ENCODE data around the gene YBX1. TPM values are rescaled to one million over a fixed set of nuclear protein-coding genes. Genes with fewer than 3 reads are reported as not detected.
A peak's percentile ranks its signal among the peaks of the same experiment; 100 is the strongest.

Gene YBX1
- 100 to 1,000 TPM; 328 TPM for total RNA-seq
- polyA plus RNA-seq, result 100 to 1,000 TPM in 1 of 2 donors, 10 to 100 TPM in 1; 69.9 to 107 TPM

DNA sequence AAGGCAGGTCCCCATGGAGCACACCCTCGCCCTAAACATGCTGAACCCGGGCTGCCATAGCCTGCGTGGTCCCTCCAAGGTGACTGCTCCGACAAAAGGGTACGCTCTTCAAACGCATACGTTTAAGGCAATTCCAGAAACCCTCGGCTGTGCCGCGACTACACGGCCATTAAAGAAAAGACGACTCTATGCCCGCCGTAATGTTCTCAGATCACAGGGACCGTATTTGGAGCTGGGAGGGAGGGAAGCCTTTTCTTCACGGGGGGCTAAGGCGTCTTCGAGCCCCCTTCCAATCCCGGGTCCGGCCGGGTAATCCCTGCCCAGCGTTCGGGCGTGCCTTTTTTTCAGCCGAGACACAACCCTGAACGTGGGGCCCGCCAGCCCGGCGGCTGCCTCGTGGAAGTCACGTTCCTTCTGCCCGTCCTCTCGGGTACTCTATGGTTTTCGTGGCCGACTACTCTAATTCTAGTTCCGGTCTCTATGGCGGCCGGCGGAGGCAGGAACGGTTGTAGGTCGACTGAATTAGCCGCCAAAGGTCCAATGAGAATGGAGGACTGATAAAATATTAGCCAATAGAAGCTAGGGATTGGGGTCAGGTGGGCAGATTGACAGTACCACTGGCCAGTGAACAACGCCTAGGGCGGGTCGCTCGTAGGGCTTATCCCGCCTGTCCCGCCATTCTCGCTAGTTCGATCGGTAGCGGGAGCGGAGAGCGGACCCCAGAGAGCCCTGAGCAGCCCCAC, at the start of gene YBX1:
TSS of gene YBX1 (plus strand) at position 678 of the 743 bp plus-strand sequence. CDS start 148 bp downstream, outside the sequence.
- Histone ChIP-seq H3K27ac (ENCODE audit: low read depth, low read length) (peak within 1 kb of the TSS; percentile 78), H3K4me3 (ENCODE audit: low read length in 2 of 2) (peak within 1 kb of the TSS; percentile 77 to 90), H3K27me3 (ENCODE audit: insufficient read depth, low read length) (no peaks in the 10 kb centered on the region), H3K9me3 (ENCODE audit: control insufficient read depth in 1 of 2, low read length in 2 of 2) (no peaks in the 10 kb centered on the region), H3K4me1 (ENCODE audit: insufficient read depth, low read length) (peaks cover 49% of the 10 kb centered on the region), H3K36me3 (ENCODE audit: insufficient read depth, low read length) (no peaks in the 10 kb centered on the region)
- intact Hi-C loops (cut with micrococcal nuclease), result loop anchor here (1.0 to 10.0 kb wide), 8 partner anchors 24 to 787 kb away; partner anchors contain the start of genes C1orf50, CCDC30, ERMAP and FOXJ3
- ChIA-PET CTCF (ENCODE audit: partially characterized antibody) (interaction anchor here (1.0 to 2.0 kb wide), 5 partner anchors 10 to 24 kb away, joined by 3 to 7 read pairs (median 5); partner anchors contain the start of gene PPIH), POLR2A (ENCODE audit: partially characterized antibody) (interaction anchor here (0.7 to 5.1 kb wide), 19 partner anchors 11 to 969 kb away, joined by 3 to 123 read pairs (median 8); partner anchors contain the start of genes C1orf50, CCDC30, CFAP57 and EBNA1BP2)
- Mint-ChIP-seq H3K9me3 (peaks cover 0 to 5% (median 0%) of the 10 kb centered on the region in 8 donors), H3K4me1 (peaks cover 43 to 61% (median 52%) of the 10 kb centered on the region in 4 donors), H3K36me3 (peaks cover 18 to 31% of the 10 kb centered on the region in 2 donors), H3K4me3 (peak within 1 kb of the TSS; percentile 96 to 100 (median 98)), H3K27me3 (no peaks in the 10 kb centered on the region), H3K27ac (peak within 1 kb of the TSS; percentile 96 to 99 (median 99))
- peak; percentile 97 to 98 (median 97) for DNase-seq

DNA sequence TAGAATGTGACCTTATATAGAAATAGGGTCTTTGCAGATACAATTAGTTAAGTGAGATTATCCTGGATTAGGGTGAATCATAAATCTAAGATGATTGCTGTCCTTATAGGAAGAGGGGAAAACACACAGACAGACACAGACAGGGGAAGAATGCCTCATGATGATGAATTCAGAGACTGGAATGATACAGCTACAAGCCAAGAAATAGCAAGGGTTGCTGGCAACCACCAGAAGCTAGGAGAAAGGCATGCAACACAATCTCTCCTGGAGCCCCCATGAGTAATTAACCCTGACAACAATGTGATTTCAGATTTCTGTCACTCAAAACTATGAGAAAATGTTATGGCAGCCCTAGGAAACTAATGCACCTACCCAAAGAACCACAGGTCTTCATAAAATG, 43.1 kb upstream of the YBX1 start:
- Mint-ChIP-seq H3K4me3 (no peak overlapping the region), H3K27me3 (no peaks in the 10 kb centered on the region), H3K9me3 (no peaks in the 10 kb centered on the region), H3K36me3 (no peaks in the 10 kb centered on the region), H3K27ac (no peak overlapping the region), H3K4me1 (no peaks in the 10 kb centered on the region)
- POLR2A ChIA-PET (ENCODE audit: partially characterized antibody), result no interaction called here
- intact Hi-C loops (cut with micrococcal nuclease), result no loop called here
- DNase-seq, result no peak
- Histone ChIP-seq H3K4me3 (ENCODE audit: low read length in 2 of 2) (no peak overlapping the region), H3K27ac (ENCODE audit: low read depth, low read length) (no peak overlapping the region), H3K4me1 (ENCODE audit: insufficient read depth, low read length) (no peaks in the 10 kb centered on the region), H3K36me3 (ENCODE audit: insufficient read depth, low read length) (no peaks in the 10 kb centered on the region), H3K27me3 (ENCODE audit: insufficient read depth, low read length) (no peaks in the 10 kb centered on the region), H3K9me3 (ENCODE audit: control insufficient read depth in 1 of 2, low read length in 2 of 2) (no peaks in the 10 kb centered on the region)
- CTCF ChIA-PET (ENCODE audit: partially characterized antibody), result interaction anchor here (0.7 to 0.8 kb wide), 2 partner anchors 16 to 492 kb away, joined by 3 read pairs; no protein-coding TSS in a partner anchor

DNA sequence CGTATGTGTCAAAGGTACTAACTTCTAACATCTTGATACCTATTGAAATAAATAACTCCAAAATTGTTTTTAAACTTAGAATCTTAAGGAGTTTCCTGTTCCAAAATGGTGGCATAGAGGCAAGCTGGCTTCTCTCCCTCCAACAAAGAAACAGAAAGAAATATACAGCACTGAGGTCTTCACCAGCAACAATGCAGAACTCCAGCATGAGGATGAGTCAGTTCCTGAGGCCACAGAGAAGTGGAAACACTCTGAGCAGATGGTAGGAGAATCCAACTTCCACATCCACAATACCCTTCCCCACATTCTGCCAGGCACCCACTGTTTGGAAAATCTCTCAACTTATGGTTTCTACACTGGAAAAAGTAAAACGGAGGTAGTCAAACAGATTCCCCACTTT, 36.2 kb upstream of the YBX1 start:
- H3K9me3 ChIP-seq (ENCODE audit: control insufficient read depth in 1 of 2, low read length in 2 of 2), result no peaks in the 10 kb centered on the region
- Mint-ChIP-seq H3K4me3 (no peak overlapping the region), H3K9me3 (peaks cover 0 to 17% (median 9%) of the 10 kb centered on the region in 8 donors), H3K27me3 (no peaks in the 10 kb centered on the region), H3K27ac (no peak overlapping the region), H3K4me1 (no peaks in the 10 kb centered on the region), H3K36me3 (peaks cover 6 to 31% of the 10 kb centered on the region in 2 donors)
- DNase-seq, result no peak
- H3K36me3 ChIP-seq (ENCODE audit: insufficient read depth, low read length), result no peaks in the 10 kb centered on the region
- H3K4me3 ChIP-seq (ENCODE audit: low read length in 2 of 2), result no peak overlapping the region
- H3K27me3 ChIP-seq (ENCODE audit: insufficient read depth, low read length), result no peaks in the 10 kb centered on the region
- no peaks in the 10 kb centered on the region for H3K4me1 ChIP-seq (ENCODE audit: insufficient read depth, low read length)
- ChIA-PET POLR2A (ENCODE audit: partially characterized antibody) (no interaction called here), CTCF (ENCODE audit: partially characterized antibody) (no interaction called here)
- no peak overlapping the region for H3K27ac ChIP-seq (ENCODE audit: low read depth, low read length)
- intact Hi-C loops (cut with micrococcal nuclease), result no loop called here

DNA sequence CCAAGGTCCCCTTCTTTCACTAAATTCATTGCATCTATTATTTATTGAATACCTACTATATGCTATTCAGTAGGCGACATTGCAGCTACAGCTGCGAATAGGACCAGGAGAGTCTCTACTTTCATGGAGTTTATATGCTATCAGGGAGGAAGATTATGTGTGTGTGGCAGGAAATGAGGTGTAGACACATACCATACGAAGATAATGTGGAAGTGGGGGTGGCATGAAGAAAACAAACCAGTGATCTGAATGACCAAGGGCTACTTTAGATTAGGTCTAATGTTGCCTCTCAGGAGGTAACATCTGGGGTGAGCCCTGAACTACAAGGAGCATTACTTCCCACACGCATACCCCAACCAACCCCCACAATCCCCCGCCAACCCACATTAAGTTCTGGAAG, 25.0 kb upstream of the YBX1 start:
- no peak for DNase-seq
- H3K27ac Mint-ChIP-seq, result peak overlapping the region; percentile 90 to 98 (median 95)
- Histone ChIP-seq H3K36me3 (ENCODE audit: insufficient read depth, low read length) (peaks cover 7% of the 10 kb centered on the region), H3K9me3 (ENCODE audit: control insufficient read depth in 1 of 2, low read length in 2 of 2) (no peaks in the 10 kb centered on the region), H3K27me3 (ENCODE audit: insufficient read depth, low read length) (no peaks in the 10 kb centered on the region), H3K27ac (ENCODE audit: low read depth, low read length) (peak overlapping the region; percentile 65), H3K4me1 (ENCODE audit: insufficient read depth, low read length) (peaks cover 26% of the 10 kb centered on the region), H3K4me3 (ENCODE audit: low read length in 2 of 2) (peak overlapping the region in 1 of 2 donors; percentile 89)
- peaks cover 21 to 47% (median 35%) of the 10 kb centered on the region in 4 donors for H3K4me1 Mint-ChIP-seq
- intact Hi-C loops (cut with micrococcal nuclease), result loop anchor here (10.0 kb wide), 1 partner anchor 322 kb away; the partner anchor contains the start of gene FOXJ3
- peaks cover 18 to 33% of the 10 kb centered on the region in 2 donors for H3K36me3 Mint-ChIP-seq
- H3K27me3 Mint-ChIP-seq, result no peaks in the 10 kb centered on the region
- peak overlapping the region; percentile 79 to 100 (median 98) for H3K4me3 Mint-ChIP-seq
- ChIA-PET POLR2A (ENCODE audit: partially characterized antibody) (interaction anchor here (0.9 to 2.9 kb wide), 5 partner anchors 25 to 336 kb away, joined by 3 to 123 read pairs (median 4); partner anchors contain the start of genes C1orf50, P3H1 and YBX1), CTCF (ENCODE audit: partially characterized antibody) (interaction anchor here (1.1 to 1.9 kb wide), 4 partner anchors 24 to 110 kb away, joined by 5 to 8 read pairs (median 6); partner anchors contain the start of genes C1orf50, P3H1 and YBX1)
- H3K9me3 Mint-ChIP-seq, result no peaks in the 10 kb centered on the region

DNA sequence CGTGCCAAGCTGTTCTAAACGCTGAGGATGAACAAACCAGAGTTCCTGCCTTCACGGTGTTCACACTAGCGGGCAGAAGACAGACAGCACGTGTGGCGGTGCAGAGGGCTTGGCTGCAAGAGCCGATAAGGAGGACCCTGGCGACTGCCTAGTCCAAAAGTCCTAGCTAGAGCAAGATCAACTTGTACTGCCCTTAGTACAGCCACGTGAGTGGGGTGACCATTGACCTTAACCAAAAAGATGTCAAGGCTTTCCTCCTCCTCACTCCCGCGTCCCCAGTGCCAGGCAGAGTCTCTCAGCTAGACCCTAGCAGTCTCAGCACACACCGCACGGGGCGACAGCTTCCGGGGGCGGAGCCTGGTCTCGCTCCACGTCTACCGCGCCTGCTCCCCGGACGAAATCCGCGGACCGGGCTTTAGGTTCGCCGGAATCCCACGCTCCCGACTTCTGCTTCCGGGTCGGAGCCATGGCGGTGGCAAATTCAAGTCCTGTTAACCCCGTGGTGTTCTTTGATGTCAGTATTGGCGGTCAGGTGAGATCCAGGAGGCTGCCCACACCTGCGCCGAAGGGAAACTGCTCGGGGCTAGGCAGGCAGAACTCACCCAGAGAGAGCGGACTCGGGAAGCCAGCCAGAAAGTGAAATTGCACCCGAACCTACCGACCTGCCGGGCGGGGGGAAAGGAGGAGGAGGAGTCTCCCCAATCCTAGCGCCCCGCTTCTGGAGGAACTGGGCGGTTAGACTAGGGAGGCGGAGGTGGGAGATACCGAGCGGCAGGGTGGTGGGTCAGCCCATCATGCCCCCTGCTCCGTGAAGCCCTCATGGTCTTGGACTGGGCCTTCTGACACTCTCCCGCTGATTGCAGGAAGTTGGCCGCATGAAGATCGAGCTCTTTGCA, 24.0 kb upstream of the YBX1 start, which contains the start of gene PPIH:
TSS of gene PPIH (plus strand) at position 443 of the 896 bp plus-strand sequence. CDS start at position 467, 24 bp downstream.
- H3K36me3 Mint-ChIP-seq, result peaks cover 18 to 38% of the 10 kb centered on the region in 2 donors
- intact Hi-C loops (cut with micrococcal nuclease), result loop anchor here (1.0 to 10.0 kb wide), 5 partner anchors 24 to 514 kb away; partner anchors contain the start of genes C1orf50, CFAP57, EBNA1BP2 and FOXJ3

DNA sequence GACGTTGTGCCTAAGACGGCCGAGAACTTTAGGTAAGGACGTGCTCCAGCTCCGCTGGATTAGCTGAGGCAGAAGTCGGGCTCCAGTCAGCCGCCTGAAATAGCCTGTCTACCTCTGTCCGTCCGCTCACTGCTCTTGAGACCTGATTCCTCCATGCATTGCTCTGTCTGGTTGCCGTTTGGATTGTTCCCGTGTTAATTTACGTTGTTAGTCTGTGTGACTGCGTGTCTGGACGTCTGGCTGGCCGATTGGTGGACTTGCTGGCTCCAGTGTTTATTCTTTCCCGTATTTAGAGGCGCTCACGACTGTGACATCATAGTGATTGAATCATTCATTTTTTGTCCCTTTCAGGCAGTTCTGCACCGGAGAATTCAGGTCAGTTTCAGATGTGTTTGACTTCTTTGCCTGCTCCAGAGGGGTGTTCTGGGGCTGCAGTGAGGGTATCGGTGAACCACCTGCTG, 23.3 kb upstream of the YBX1 start:
- peaks cover 7% of the 10 kb centered on the region for H3K36me3 ChIP-seq (ENCODE audit: insufficient read depth, low read length)
- peaks cover 22 to 41% of the 10 kb centered on the region in 2 donors for H3K36me3 Mint-ChIP-seq
- H3K4me3 ChIP-seq (ENCODE audit: low read length in 2 of 2), result peak overlapping the region; percentile 81 to 89
- no peaks in the 10 kb centered on the region for H3K27me3 ChIP-seq (ENCODE audit: insufficient read depth, low read length)
- H3K4me1 ChIP-seq (ENCODE audit: insufficient read depth, low read length), result peaks cover 26% of the 10 kb centered on the region
- ChIA-PET CTCF (ENCODE audit: partially characterized antibody) (interaction anchor here (0.6 to 1.9 kb wide), 3 partner anchors 24 to 170 kb away, joined by 3 to 7 read pairs (median 3); partner anchors contain the start of gene YBX1), POLR2A (ENCODE audit: partially characterized antibody) (interaction anchor here (1.5 to 2.9 kb wide), 3 partner anchors 19 to 108 kb away, joined by 7 to 123 read pairs (median 33); partner anchors contain the start of genes C1orf50, P3H1 and YBX1)
- peaks cover 21 to 47% (median 35%) of the 10 kb centered on the region in 4 donors for H3K4me1 Mint-ChIP-seq
- no peaks in the 10 kb centered on the region for H3K9me3 Mint-ChIP-seq
- no peaks in the 10 kb centered on the region for H3K9me3 ChIP-seq (ENCODE audit: control insufficient read depth in 1 of 2, low read length in 2 of 2)
- peak overlapping the region; percentile 94 to 98 (median 95) for H3K27ac Mint-ChIP-seq
- H3K27ac ChIP-seq (ENCODE audit: low read depth, low read length), result peak overlapping the region; percentile 65
- H3K4me3 Mint-ChIP-seq, result peak overlapping the region; percentile 94 to 100 (median 98)
- intact Hi-C loops (cut with micrococcal nuclease), result loop anchor here (1.0 to 10.0 kb wide), 5 partner anchors 23 to 513 kb away; partner anchors contain the start of genes C1orf50, CFAP57, EBNA1BP2 and FOXJ3
- DNase-seq, result no peak
- H3K27me3 Mint-ChIP-seq, result no peaks in the 10 kb centered on the region

More for the DNA sequence above, 24.0 kb upstream of the YBX1 start, which contains the start of gene PPIH:
- Histone ChIP-seq H3K36me3 (ENCODE audit: insufficient read depth, low read length) (peaks cover 7% of the 10 kb centered on the region), H3K27ac (ENCODE audit: low read depth, low read length) (peak within 1 kb of the TSS; percentile 65), H3K4me1 (ENCODE audit: insufficient read depth, low read length) (peaks cover 26% of the 10 kb centered on the region), H3K4me3 (ENCODE audit: low read length in 2 of 2) (peak within 1 kb of the TSS; percentile 81 to 89), H3K27me3 (ENCODE audit: insufficient read depth, low read length) (no peaks in the 10 kb centered on the region), H3K9me3 (ENCODE audit: control insufficient read depth in 1 of 2, low read length in 2 of 2) (no peaks in the 10 kb centered on the region)
- Mint-ChIP-seq H3K4me3 (peak within 1 kb of the TSS; percentile 94 to 100 (median 98)), H3K9me3 (no peaks in the 10 kb centered on the region), H3K4me1 (peaks cover 21 to 47% (median 35%) of the 10 kb centered on the region in 4 donors), H3K27ac (peak within 1 kb of the TSS; percentile 94 to 98 (median 95)), H3K27me3 (no peaks in the 10 kb centered on the region)
- POLR2A ChIA-PET (ENCODE audit: partially characterized antibody), result interaction anchor here (0.9 to 2.9 kb wide), 10 partner anchors 17 to 1973 kb away, joined by 3 to 123 read pairs (median 4); partner anchors contain the start of genes C1orf50, ERMAP, P3H1 and SVBP
- CTCF ChIA-PET (ENCODE audit: partially characterized antibody), result interaction anchor here (0.6 to 1.9 kb wide), 6 partner anchors 23 to 170 kb away, joined by 3 to 8 read pairs (median 5); partner anchors contain the start of genes C1orf50, P3H1 and YBX1
- DNase-seq, result peak; percentile 92 to 96 (median 93)

Data from CD4-positive, alpha-beta memory T cell (primary cell).